Endothelial cell of umbilical vein (primary cell): ENCODE results near the gene NAV2. TPM values are rescaled to one million over a fixed set of nuclear protein-coding genes. Genes with fewer than 3 reads are reported as not detected.

Experiments
- BruUV-seq: library from RNA; stranded (reverse); fragments of 400-500 nt; replicated peaks from 2 replicates; lab custom pipeline; 2021; lab: Mats Ljungman, UMichigan
- CTCF ChIA-PET: fragments of 300-600, 350-600 bp; sonication (Branson Sonifier 250); formaldehyde crosslinking; loops from one replicate; lab custom pipeline; 2021; ENCODE audit warnings: antibody characterized with exemption, inconsistent platforms; lab: Charles Lee
- POLR2A ChIA-PET: fragments of 300-600, 350-600 bp; sonication (Branson Sonifier 250); formaldehyde crosslinking; loops from one replicate; lab custom pipeline; 2021; ENCODE audit warnings: antibody characterized with exemption, inconsistent platforms; lab: Charles Lee
- DNase-seq: peaks from one replicate; pipeline ENCODE4 v3.0.0-alpha.2; 2011; ENCODE audit warnings: low read depth, low spot score
- FAIRE-seq: peaks from 2 replicates; lab custom pipeline; 2011; peaks lifted over from hg19 to GRCh38; lab: Jason Lieb, UNC
- H2AFZ ChIP-seq: 2 replicates; pipeline ENCODE4 v1.6.0; 2012; ENCODE audit warnings: low read depth, low read length, control low read depth, inconsistent platforms
- H3K27ac ChIP-seq: 2 replicates; pipeline ENCODE4 v1.5.1; 2011; ENCODE audit warnings: low read depth, mild to moderate bottlenecking, control low read depth, low read length, moderate library complexity; ENCODE audit not compliant: insufficient read depth
- H3K27me3 ChIP-seq, 2 experiments: 2 replicates each; pipeline versions ENCODE4 v1.6.0 to v1.6.1; 2011; ENCODE audit warnings: low read length in 2 of 2, mixed read lengths in 1 of 2; ENCODE audit not compliant: control insufficient read depth in 2 of 2, insufficient read depth in 2 of 2
- H3K36me3 ChIP-seq, 2 experiments: 2 replicates in 1 of 2; 3 replicates in 1 of 2; pipeline ENCODE4 v1.5.1; 2011; ENCODE audit warnings: low read length in 2 of 2, mild to moderate bottlenecking in 1 of 2, moderate library complexity in 1 of 2; ENCODE audit not compliant: control insufficient read depth in 2 of 2, insufficient read depth in 2 of 2; ENCODE audit errors: extremely low read depth in 1 of 2
- H3K4me1 ChIP-seq: 3 replicates; pipeline ENCODE4 v1.5.1; 2011; ENCODE audit warnings: mild to moderate bottlenecking, low read length; ENCODE audit not compliant: control insufficient read depth, insufficient read depth; ENCODE audit errors: extremely low read depth
- H3K4me2 ChIP-seq: 2 replicates; pipeline ENCODE4 v1.6.1; 2011; ENCODE audit warnings: low read length, control low read depth, mixed read lengths; ENCODE audit not compliant: insufficient read depth
- H3K4me3 ChIP-seq, 3 experiments: fragments of 200-600 bp in 1 of 3; sonication (generic), shearing (Covaris generic) in 1 of 3; replicated peaks in 1 of 3; 2 replicates each; pipeline ENCODE4 v1.5.1; 2011 to 2016; ENCODE audit warnings: control low read depth in 3 of 3, low read length in 3 of 3, mild to moderate bottlenecking in 2 of 3, inconsistent platforms in 1 of 3, low read depth in 1 of 3, moderate library complexity in 1 of 3; ENCODE audit not compliant: insufficient read depth in 1 of 3
- H3K79me2 ChIP-seq: 2 replicates; pipeline ENCODE4 v1.6.0; 2012; ENCODE audit warnings: low read length, inconsistent platforms; ENCODE audit not compliant: control insufficient read depth, insufficient read depth
- H3K9ac ChIP-seq: replicated peaks from 2 replicates; pipeline ENCODE3; 2011; ENCODE audit warnings: low read length, control low read depth; ENCODE audit not compliant: insufficient read depth; ENCODE audit errors: extremely low read depth
- H3K9me1 ChIP-seq: replicated peaks from 3 replicates; pipeline ENCODE4 v1.6.0; 2011; ENCODE audit warnings: mild to moderate bottlenecking, low read length; ENCODE audit not compliant: control insufficient read depth, insufficient read depth; ENCODE audit errors: extremely low read depth
- H3K9me3 ChIP-seq: replicated peaks from 2 replicates; pipeline ENCODE4 v1.5.1; 2012; ENCODE audit warnings: low read length, inconsistent platforms; ENCODE audit not compliant: control insufficient read depth, insufficient read depth
- H4K20me1 ChIP-seq: replicated peaks from 2 replicates; pipeline ENCODE3; 2011; ENCODE audit warnings: mild to moderate bottlenecking, low read length; ENCODE audit not compliant: control insufficient read depth, insufficient read depth; ENCODE audit errors: extremely low read depth
- CTCF ChIP-seq, 2 donors: IDR thresholded peaks; 1 replicate in 1 of 2; 2 replicates in 1 of 2; pipeline ENCODE4 v1.5.1; 2011; ENCODE audit warnings: low read length in 2 of 2, mild to moderate bottlenecking in 2 of 2, moderate library complexity in 2 of 2, control low read depth in 1 of 2, inconsistent platforms in 1 of 2, low read depth in 1 of 2; ENCODE audit not compliant: insufficient read depth in 1 of 2; ENCODE audit errors: extremely low read depth in 1 of 2
- EZH2 ChIP-seq: IDR thresholded peaks from 2 replicates; pipeline ENCODE4 v1.6.1; 2012; ENCODE audit warnings: borderline replicate concordance, low read depth, mild to moderate bottlenecking, moderate library complexity, low read length, inconsistent platforms; ENCODE audit not compliant: severe bottlenecking
- FOS ChIP-seq: IDR thresholded peaks from 2 replicates; pipeline ENCODE4 v1.6.1; 2011; ENCODE audit warnings: mild to moderate bottlenecking, low read length, moderate library complexity, borderline replicate concordance; ENCODE audit not compliant: insufficient read depth
- GATA2 ChIP-seq: IDR thresholded peaks from 2 replicates; pipeline ENCODE4 v1.7.0; 2011; ENCODE audit warnings: low read depth, mild to moderate bottlenecking, moderate library complexity, mixed read lengths, low read length; ENCODE audit not compliant: insufficient read length, insufficient read depth
- JUN ChIP-seq: IDR thresholded peaks from 2 replicates; pipeline ENCODE4 v1.6.1; 2011; ENCODE audit warnings: borderline replicate concordance, low read depth; ENCODE audit not compliant: insufficient read length, insufficient read depth
- MAX ChIP-seq: IDR thresholded peaks from 2 replicates; pipeline ENCODE4 v1.6.1; 2011; ENCODE audit not compliant: insufficient read depth, insufficient read length
- MYC ChIP-seq: IDR thresholded peaks from one replicate; pipeline ENCODE4 v1.6.1; 2011; ENCODE audit warnings: mild to moderate bottlenecking, low read depth, low read length
- POLR2A ChIP-seq: IDR thresholded peaks from 2 replicates; pipeline ENCODE4 v1.6.1; 2012; ENCODE audit warnings: low read depth, mild to moderate bottlenecking, control low read depth, low read length
- POLR2AphosphoS5 ChIP-seq: IDR thresholded peaks from 2 replicates; pipeline ENCODE4 v1.6.1; 2012; ENCODE audit warnings: low read depth, mild to moderate bottlenecking, control low read depth, low read length, moderate library complexity; ENCODE audit not compliant: insufficient read depth
- dilution Hi-C: fragments of 300-500 bp; cut with MboI; formaldehyde crosslinking; loops from one replicate; pipeline ENCODE4 v1.15.0; 2019; ENCODE audit warnings: low sequenced_read_pairs; ENCODE audit not compliant: extremely low pct_ligation_motif_present
- intact Hi-C: fragments of 100-400 bp; cut with micrococcal nuclease; formaldehyde crosslinking; loops from one replicate; pipeline ENCODE4 v1.10.0; 2022
- polyA plus RNA-seq, 4 experiments: library from polyadenylated mRNA; depleted of rRNA in 3 of 4; stranded (reverse) in 3 of 4; unstranded in 1 of 4; fragments of >200 nt; gene quantifications; 2 replicates each; pipeline versions ENCODE4 v1.2.1 to v1.2.3, GENCODE V29; 2011 to 2012; ENCODE audit warnings: missing spikeins in 1 of 4
- total RNA-seq: library from RNA; stranded (reverse); gene quantifications from 2 replicates; pipeline ENCODE4 v1.2.3, GENCODE V29; 2021

The NAV2 gene
- total and polyA plus RNA-seq, 2 donors (not counting 3 experiments of a cell fraction or from before 2014, with no cell fraction given) = 10.9 to 68.0 TPM

GRCh38 chr11:19992162-19992561 lies 279.5 kb downstream of the NAV2 start:
- no peak overlapping the region for H3K4me3 ChIP-seq
- H4K20me1 ChIP-seq = no peaks in the 10 kb centered on the region
- dilution Hi-C loops (no loop called here), intact Hi-C loops (no loop called here)
- no peaks in the 10 kb centered on the region for H3K27me3 ChIP-seq
- no peak overlapping the region for H3K27ac ChIP-seq
- peaks cover 3% of the 10 kb centered on the region for H3K4me1 ChIP-seq
- DNase-seq = no peak
- FAIRE-seq = no peak
- H3K9me3 ChIP-seq = no peaks in the 10 kb centered on the region
- peaks cover 2% of the 10 kb centered on the region for H3K79me2 ChIP-seq
- no peak overlapping the region for H2AFZ ChIP-seq
- TF ChIP-seq EZH2 (no peak), POLR2AphosphoS5 (no peak), MYC (no peak), POLR2A (no peak), GATA2 (no peak), MAX (no peak), CTCF (IDR thresholded peaks at IDR 0.05; ENCODE audit: extremely low read depth in 1 of 2, insufficient read depth in 1 of 2, low read depth in 1 of 2, low read length in 2 of 2) (no peak), JUN (no peak), FOS (no peak)
- ChIA-PET CTCF (interaction anchor here (2.1 kb wide), 1 partner anchor 13 kb away, joined by 4 read pairs; no protein-coding TSS in a partner anchor), POLR2A (no interaction called here)
- H3K9ac ChIP-seq = no peak overlapping the region
- no peak overlapping the region for H3K4me2 ChIP-seq
- no TSS peak for BruUV-seq
- H3K36me3 ChIP-seq = no peaks in the 10 kb centered on the region
- H3K9me1 ChIP-seq = no peaks in the 10 kb centered on the region
